DND-41 (cell line): ENCODE measurements around the gene SNRNP48.

Experiments
- ATAC-seq: fragments of 200-7000 bp; cut with Tn5 transposase; 3 replicates; pipeline ENCODE4 v1.9.1; 2021; ENCODE audit warnings: low read depth; ENCODE audit not compliant: insufficient read depth
- DNase-seq: peaks from one replicate; pipeline ENCODE4 v3.0.0-alpha.2; 2020
- H2AFZ ChIP-seq: 2 replicates; pipeline ENCODE4 v1.6.0; 2012; ENCODE audit warnings: low read depth, low read length
- H3K27ac ChIP-seq: 2 replicates; pipeline ENCODE4 v1.5.1; 2012; ENCODE audit warnings: low read length, inconsistent platforms
- H3K27me3 ChIP-seq: fragments of 200-600 bp; sonication (generic); 2 replicates; pipeline ENCODE4 v1.6.0; 2012; ENCODE audit warnings: low read length, mild to moderate bottlenecking, inconsistent platforms; ENCODE audit not compliant: insufficient read depth, poor library complexity
- H3K36me3 ChIP-seq: 2 replicates; pipeline ENCODE4 v1.5.1; 2012; ENCODE audit warnings: low read length, inconsistent platforms; ENCODE audit not compliant: insufficient read depth
- H3K4me1 ChIP-seq: 2 replicates; pipeline ENCODE4 v1.5.1; 2012; ENCODE audit warnings: mild to moderate bottlenecking, low read length; ENCODE audit not compliant: insufficient read depth
- H3K4me2 ChIP-seq: 2 replicates; pipeline ENCODE4 v1.6.0; 2012; ENCODE audit warnings: mild to moderate bottlenecking, moderate library complexity, low read length, inconsistent platforms; ENCODE audit not compliant: insufficient read depth
- H3K4me3 ChIP-seq, 2 experiments: fragments of 200-600 bp in 1 of 2; shearing (Covaris generic) in 1 of 2; 2 replicates each; pipeline ENCODE4 v1.5.1; 2012 to 2016; ENCODE audit warnings: inconsistent platforms in 2 of 2, low read length in 2 of 2, mild to moderate bottlenecking in 2 of 2, low read depth in 1 of 2, moderate library complexity in 1 of 2
- H3K79me2 ChIP-seq: 2 replicates; pipeline ENCODE4 v1.6.0; 2012; ENCODE audit warnings: low read length, inconsistent platforms; ENCODE audit not compliant: insufficient read depth
- H3K9ac ChIP-seq: 2 replicates; pipeline ENCODE4 v1.6.0; 2012; ENCODE audit warnings: low read depth, mild to moderate bottlenecking, inconsistent platforms, low read length, moderate library complexity
- H3K9me3 ChIP-seq: 2 replicates; pipeline ENCODE4 v1.5.1; 2012; ENCODE audit warnings: low read length, moderate library complexity, mild to moderate bottlenecking, inconsistent platforms; ENCODE audit not compliant: insufficient read depth, severe bottlenecking
- H4K20me1 ChIP-seq: 2 replicates; pipeline ENCODE4 v1.6.0; 2012; ENCODE audit warnings: low read length; ENCODE audit not compliant: insufficient read depth
- EZH2 ChIP-seq: IDR thresholded peaks from 3 replicates; pipeline ENCODE4 v1.6.1; 2012; ENCODE audit warnings: borderline replicate concordance, low read depth, mild to moderate bottlenecking, moderate library complexity, low read length, inconsistent platforms; ENCODE audit not compliant: severe bottlenecking
- TF ChIP-seq, protein P1 (sequence below): IDR thresholded peaks from 2 replicates; pipeline ENCODE4 v1.5.1; 2012; ENCODE audit warnings: borderline replicate concordance, low read length, moderate library complexity, mild to moderate bottlenecking; ENCODE audit not compliant: poor library complexity, severe bottlenecking; ENCODE audit errors: extremely low read depth

The SNRNP48 gene

DNA sequence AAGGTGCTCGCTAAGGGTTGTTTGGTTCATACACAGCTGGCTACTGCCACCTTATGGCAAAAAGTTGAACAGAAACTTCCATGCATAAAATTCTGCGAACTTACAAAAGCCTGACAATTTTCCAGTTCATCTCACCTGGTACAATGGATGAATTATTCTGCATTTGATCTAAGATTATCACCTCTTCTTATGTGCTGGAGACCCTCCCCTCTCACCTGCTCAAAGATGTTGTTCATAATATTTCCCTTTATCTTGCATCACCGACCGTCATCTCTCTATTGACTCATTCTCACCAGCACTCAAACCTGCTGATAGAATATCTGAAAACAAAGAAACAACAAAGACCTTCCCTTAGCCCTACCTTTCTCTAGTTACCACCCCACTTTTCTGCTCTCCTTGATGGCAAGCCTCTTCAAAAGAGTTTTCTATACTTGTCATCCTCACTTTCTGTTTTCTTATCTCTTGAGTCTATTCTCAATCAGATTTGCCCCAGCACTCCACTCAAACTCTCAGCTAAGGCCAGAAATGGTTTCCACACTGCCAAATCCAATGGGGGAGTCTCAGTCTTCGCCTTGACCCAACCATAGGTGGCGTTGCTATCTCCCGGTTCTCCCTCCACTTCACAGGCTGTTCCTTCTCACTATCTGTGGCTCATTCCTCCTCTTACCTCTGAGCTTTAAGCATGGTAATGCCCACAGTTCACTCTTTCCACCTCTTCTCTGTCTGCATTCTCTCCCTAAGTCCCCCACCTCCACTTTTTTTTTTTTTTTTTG lies 25.8 kb downstream of the SNRNP48 start:
- Histone ChIP-seq H3K4me1 (no peaks in the 10 kb centered on the region), H3K4me3 (no peak overlapping the region), H3K36me3 (peaks cover 23% of the 10 kb centered on the region), H3K9me3 (no peaks in the 10 kb centered on the region), H3K27me3 (no peaks in the 10 kb centered on the region), H3K9ac (no peak overlapping the region), H3K4me2 (no peak overlapping the region), H3K79me2 (no peaks in the 10 kb centered on the region), H3K27ac (no peak overlapping the region), H2AFZ (no peak overlapping the region), H4K20me1 (no peaks in the 10 kb centered on the region)
- TF ChIP-seq, protein P1, sequence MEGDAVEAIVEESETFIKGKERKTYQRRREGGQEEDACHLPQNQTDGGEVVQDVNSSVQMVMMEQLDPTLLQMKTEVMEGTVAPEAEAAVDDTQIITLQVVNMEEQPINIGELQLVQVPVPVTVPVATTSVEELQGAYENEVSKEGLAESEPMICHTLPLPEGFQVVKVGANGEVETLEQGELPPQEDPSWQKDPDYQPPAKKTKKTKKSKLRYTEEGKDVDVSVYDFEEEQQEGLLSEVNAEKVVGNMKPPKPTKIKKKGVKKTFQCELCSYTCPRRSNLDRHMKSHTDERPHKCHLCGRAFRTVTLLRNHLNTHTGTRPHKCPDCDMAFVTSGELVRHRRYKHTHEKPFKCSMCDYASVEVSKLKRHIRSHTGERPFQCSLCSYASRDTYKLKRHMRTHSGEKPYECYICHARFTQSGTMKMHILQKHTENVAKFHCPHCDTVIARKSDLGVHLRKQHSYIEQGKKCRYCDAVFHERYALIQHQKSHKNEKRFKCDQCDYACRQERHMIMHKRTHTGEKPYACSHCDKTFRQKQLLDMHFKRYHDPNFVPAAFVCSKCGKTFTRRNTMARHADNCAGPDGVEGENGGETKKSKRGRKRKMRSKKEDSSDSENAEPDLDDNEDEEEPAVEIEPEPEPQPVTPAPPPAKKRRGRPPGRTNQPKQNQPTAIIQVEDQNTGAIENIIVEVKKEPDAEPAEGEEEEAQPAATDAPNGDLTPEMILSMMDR = peak; percentile 83
- no peak for TF ChIP-seq EZH2
- peak; percentile 69 for ATAC-seq
- peak; percentile 49 for DNase-seq

DNA sequence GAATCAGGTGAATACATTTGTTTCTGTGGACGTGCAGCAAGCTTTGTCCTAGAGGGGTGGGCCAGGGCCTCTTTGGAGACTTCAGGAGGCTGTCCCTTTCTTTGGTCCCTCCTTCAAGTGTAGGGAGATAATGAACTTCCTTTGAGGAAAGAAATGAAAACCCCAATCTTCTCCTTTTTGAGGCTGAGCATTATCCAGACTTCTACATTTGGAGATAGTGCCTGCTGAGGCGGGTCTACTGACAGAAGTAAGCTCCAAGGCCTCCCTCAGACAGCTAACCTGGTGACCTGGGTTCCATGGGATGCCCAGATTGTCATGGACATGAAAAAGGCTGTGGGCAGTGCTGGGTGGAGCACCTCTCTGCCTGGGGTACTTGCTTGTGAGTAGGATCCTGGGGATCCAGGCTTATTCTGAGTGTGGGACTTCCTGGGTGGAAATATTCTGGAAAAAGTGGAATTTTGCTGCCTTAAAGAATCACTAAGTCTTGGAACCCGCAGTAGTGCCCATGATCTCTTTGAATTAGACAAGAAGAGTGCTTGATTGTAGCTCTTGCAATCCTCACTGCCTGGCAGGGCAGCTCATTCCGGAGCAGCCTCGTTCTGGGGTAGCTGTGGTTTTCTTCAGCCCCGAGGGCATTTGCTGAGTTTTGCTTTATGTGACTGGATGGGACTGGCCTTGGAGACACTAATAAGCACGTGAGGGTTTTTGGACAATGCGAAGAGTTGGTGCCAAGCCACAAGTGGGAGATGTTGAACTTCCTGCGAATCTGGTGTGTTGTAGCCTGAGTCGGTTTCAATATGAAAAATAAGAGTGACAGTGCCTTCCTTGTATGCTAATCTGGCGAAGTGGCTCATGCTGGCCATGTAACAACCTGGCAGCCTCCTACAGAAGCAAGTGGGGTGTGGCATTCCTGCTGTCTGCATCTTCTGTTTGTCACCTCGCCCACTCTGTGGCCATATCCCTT lies 28.1 kb downstream of the SNRNP48 start:
- H3K27me3 ChIP-seq = no peaks in the 10 kb centered on the region
- peaks cover 4% of the 10 kb centered on the region; the same call in 1 of the 2 replicates for H3K36me3 ChIP-seq
- H4K20me1 ChIP-seq = no peaks in the 10 kb centered on the region
- no peak overlapping the region for H3K9ac ChIP-seq
- H2AFZ ChIP-seq = no peak overlapping the region
- TF ChIP-seq EZH2 = no peak
- TF ChIP-seq, protein P1 = no peak
- H3K4me2 ChIP-seq = no peak overlapping the region
- no peak overlapping the region for H3K4me3 ChIP-seq
- no peak for ATAC-seq
- no peak for DNase-seq
- H3K4me1 ChIP-seq = no peaks in the 10 kb centered on the region
- no peak overlapping the region for H3K27ac ChIP-seq
- no peaks in the 10 kb centered on the region for H3K9me3 ChIP-seq
- no peaks in the 10 kb centered on the region for H3K79me2 ChIP-seq

DNA sequence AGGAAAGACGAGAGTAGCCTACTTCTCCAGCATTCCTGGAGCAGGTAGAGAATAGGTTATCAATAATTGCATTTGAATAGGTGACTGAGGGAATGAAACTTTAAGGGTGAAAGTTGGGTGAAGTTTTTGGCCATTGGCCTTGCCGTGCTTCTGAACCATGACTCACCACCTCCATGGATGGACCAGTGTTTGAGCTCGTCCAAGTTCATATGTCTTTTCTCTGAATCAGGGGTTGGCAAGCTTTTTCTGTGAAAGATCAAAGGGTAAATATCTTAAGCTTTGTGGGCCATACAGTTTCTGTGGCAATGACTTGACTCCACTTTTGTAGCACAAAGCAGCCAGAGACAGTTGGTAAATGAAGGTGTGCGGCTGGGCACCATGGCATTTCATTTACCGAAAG lies 31.8 kb downstream of the SNRNP48 start:
- Histone ChIP-seq H4K20me1 (no peaks in the 10 kb centered on the region), H3K79me2 (no peaks in the 10 kb centered on the region), H3K9me3 (no peaks in the 10 kb centered on the region), H2AFZ (no peak overlapping the region), H3K4me1 (no peaks in the 10 kb centered on the region), H3K4me3 (no peak overlapping the region), H3K36me3 (no peaks in the 10 kb centered on the region), H3K4me2 (no peak overlapping the region), H3K27ac (no peak overlapping the region), H3K27me3 (peaks cover 3% of the 10 kb centered on the region), H3K9ac (no peak overlapping the region)
- no peak for ATAC-seq
- no peak for DNase-seq
- TF ChIP-seq, protein P1 = no peak
- TF ChIP-seq EZH2 = no peak
